Endodermal cell (in vitro differentiated cells): Measurements from ENCODE around the gene FBXO41. TPM values are rescaled to one million over a fixed set of nuclear protein-coding genes. Genes with fewer than 3 reads are reported as not detected.

Experiments used
- DNase-seq: peaks from one replicate; pipeline ENCODE4 v3.0.0-alpha.2; 2017
- H3K27ac ChIP-seq: 2 replicates; pipeline ENCODE4 v1.5.1; 2013; ENCODE audit warnings: mild to moderate bottlenecking, low read depth, low read length, moderate library complexity
- H3K27me3 ChIP-seq: 2 replicates; pipeline ENCODE4 v1.6.1; 2013; ENCODE audit warnings: mild to moderate bottlenecking, low read length, moderate library complexity; ENCODE audit not compliant: insufficient read depth, control insufficient read depth, poor library complexity, severe bottlenecking
- H3K36me3 ChIP-seq: 2 replicates; pipeline ENCODE4 v1.7.0; 2013; ENCODE audit warnings: mild to moderate bottlenecking, low read length, moderate library complexity; ENCODE audit not compliant: control insufficient read depth, insufficient read depth
- H3K4me1 ChIP-seq: one replicate; pipeline ENCODE4 v1.7.0; 2013; ENCODE audit warnings: low read length; ENCODE audit not compliant: control insufficient read depth, insufficient read depth
- H3K4me3 ChIP-seq: 2 replicates; pipeline ENCODE4 v1.5.1; 2013; ENCODE audit warnings: mild to moderate bottlenecking, low read length, moderate library complexity
- H3K9ac ChIP-seq: 2 replicates; pipeline ENCODE4 v1.6.1; 2013; ENCODE audit warnings: mild to moderate bottlenecking, low read length, moderate library complexity; ENCODE audit not compliant: poor library complexity, severe bottlenecking; ENCODE audit errors: extremely low read depth
- H3K9me3 ChIP-seq: 2 replicates; pipeline ENCODE4 v1.6.1; 2013; ENCODE audit warnings: mild to moderate bottlenecking, low read length, moderate library complexity; ENCODE audit not compliant: control insufficient read depth
- H3K27ac Mint-ChIP-seq: 2 replicates; pipeline ENCODE4 v1.8.0; 2020; ENCODE audit warnings: mixed read lengths
- H3K27me3 Mint-ChIP-seq: 2 replicates; pipeline ENCODE4 v1.8.0; 2021; ENCODE audit warnings: mild to moderate bottlenecking, mixed read lengths; ENCODE audit not compliant: insufficient read depth
- H3K36me3 Mint-ChIP-seq: 2 replicates; pipeline ENCODE4 v1.8.0; 2020; ENCODE audit warnings: low read depth, mixed read lengths
- H3K4me1 Mint-ChIP-seq: 2 replicates; pipeline ENCODE4 v1.8.0; 2020; ENCODE audit warnings: mixed read lengths
- H3K4me3 Mint-ChIP-seq: 2 replicates; pipeline ENCODE4 v1.8.0; 2020; ENCODE audit warnings: mild to moderate bottlenecking, moderate library complexity, mixed read lengths
- H3K9me3 Mint-ChIP-seq: 2 replicates; pipeline ENCODE4 v1.8.0; 2020; ENCODE audit warnings: mild to moderate bottlenecking, mixed read lengths
- CTCF ChIP-seq: fragments of 200-600 bp; sonication (generic); conservative IDR thresholded peaks from 2 replicates; pipeline ENCODE4 v1.5.0; 2021; ENCODE audit warnings: antibody characterized with exemption, mild to moderate bottlenecking
- WGBS, 2 experiments: methylation state at CpG; one replicate each; pipeline versions ENCODE4 v1.1.5 to v1.1.7; 2013; ENCODE audit warnings: missing lambda C conversion rate in 2 of 2, mixed read lengths in 1 of 2; ENCODE audit not compliant: insufficient coverage in 1 of 2, insufficient read length in 1 of 2; 5-methylcytosine and 5-hydroxymethylcytosine counted together
- total RNA-seq, 2 donors: library from RNA; stranded (reverse); fragmentation: NEBNext Ultra II Directional in 1 of 2; extraction: Animal tissue kit (Norgen Biotek cat#: 25700) in 1 of 2; gene quantifications; 2 replicates in 1 of 2; 3 replicates in 1 of 2; pipeline ENCODE4 v1.2.1, GENCODE V29; 2021

The FBXO41 gene
- total RNA-seq, 2 donors from 2014 or later, result 9.0 to 11.2 TPM

GRCh38 chr2:73291093-73291460, 6.8 kb upstream of the FBXO41 start:
- Histone ChIP-seq H3K9me3 (no peaks in the 10 kb centered on the region), H3K27ac (no peak overlapping the region), H3K27me3 (peaks cover 98% of the 10 kb centered on the region), H3K9ac (no peak overlapping the region), H3K4me1 (peaks cover 4% of the 10 kb centered on the region), H3K4me3 (no peak overlapping the region), H3K36me3 (no peaks in the 10 kb centered on the region)
- no peak for TF ChIP-seq CTCF
- H3K27ac Mint-ChIP-seq, result no peak overlapping the region
- peaks cover 5% of the 10 kb centered on the region for H3K4me1 Mint-ChIP-seq
- H3K36me3 Mint-ChIP-seq, result no peaks in the 10 kb centered on the region
- 8 to 11% methylated on average over 31 to 34 of the region's 34 CpGs for WGBS, 2 experiments
- DNase-seq, result peak; percentile 93
- peaks cover 94% of the 10 kb centered on the region for H3K27me3 Mint-ChIP-seq
- no peaks in the 10 kb centered on the region for H3K9me3 Mint-ChIP-seq
- H3K4me3 Mint-ChIP-seq, result peak overlapping the region; percentile 52

GRCh38 chr2:73290049-73290839, 6.0 kb upstream of the FBXO41 start:
- peaks cover 4% of the 10 kb centered on the region for H3K4me1 ChIP-seq
- H3K27ac Mint-ChIP-seq, result no peak overlapping the region
- H3K27me3 ChIP-seq, result peaks cover 98% of the 10 kb centered on the region

DNA sequence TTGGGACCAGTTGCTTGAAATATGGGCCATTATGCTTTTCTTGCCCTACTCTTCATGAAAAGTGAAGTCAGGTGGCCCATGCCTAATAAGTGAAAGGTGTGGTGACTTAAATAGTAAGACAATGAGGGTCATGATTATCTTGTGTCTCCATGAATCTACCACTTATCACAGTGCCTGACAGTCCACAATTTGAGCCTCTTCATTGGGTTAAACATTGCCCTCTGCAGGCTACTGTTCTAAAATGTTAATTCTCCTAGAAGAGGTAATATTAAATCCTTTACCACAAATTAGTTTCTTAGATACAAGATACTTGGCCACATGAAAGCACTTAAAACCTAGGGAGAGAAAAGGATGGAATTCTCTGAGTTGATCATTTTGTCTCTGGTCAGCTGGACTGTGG, 5.0 kb upstream of the FBXO41 start:
- no peaks in the 10 kb centered on the region for H3K36me3 Mint-ChIP-seq
- no peak overlapping the region for H3K4me3 ChIP-seq
- H3K9me3 ChIP-seq, result no peaks in the 10 kb centered on the region
- no peak overlapping the region for H3K9ac ChIP-seq
- no peak overlapping the region for H3K27ac ChIP-seq
- no peaks in the 10 kb centered on the region for H3K36me3 ChIP-seq
- H3K4me1 ChIP-seq, result peaks cover 4% of the 10 kb centered on the region
- H3K9me3 Mint-ChIP-seq, result no peaks in the 10 kb centered on the region
- H3K4me3 Mint-ChIP-seq, result no peak overlapping the region
- H3K4me1 Mint-ChIP-seq, result peaks cover 5% of the 10 kb centered on the region
- H3K27ac Mint-ChIP-seq, result no peak overlapping the region
- H3K27me3 ChIP-seq, result peaks cover 95% of the 10 kb centered on the region
- no peak for TF ChIP-seq CTCF
- peaks cover 90% of the 10 kb centered on the region for H3K27me3 Mint-ChIP-seq
- no peak for DNase-seq

More at GRCh38 chr2:73290049-73290839, 6.0 kb upstream of the FBXO41 start:
- WGBS, 2 experiments, result 50 to 100% methylated on average over 1 to 5 of the region's 6 CpGs
- TF ChIP-seq CTCF, result peak; percentile 81
- H3K27me3 Mint-ChIP-seq, result peaks cover 94% of the 10 kb centered on the region
- no peak overlapping the region for H3K4me3 ChIP-seq
- no peaks in the 10 kb centered on the region for H3K9me3 Mint-ChIP-seq
- H3K36me3 ChIP-seq, result no peaks in the 10 kb centered on the region
- H3K27ac ChIP-seq, result no peak overlapping the region
- H3K4me1 Mint-ChIP-seq, result peaks cover 5% of the 10 kb centered on the region
- H3K36me3 Mint-ChIP-seq, result no peaks in the 10 kb centered on the region
- no peak overlapping the region for H3K4me3 Mint-ChIP-seq
- H3K9ac ChIP-seq, result no peak overlapping the region
- H3K9me3 ChIP-seq, result no peaks in the 10 kb centered on the region
- peak; percentile 86 for DNase-seq
